CD4-positive, alpha-beta T cell treated with Interleukin-6 at 100 ng/mL for 8 hours (primary cell): ENCODE data around the gene RALB.

Source experiments
- DNase-seq: peaks from one replicate; pipeline ENCODE4 v3.0.0-alpha.2; 2020; ENCODE audit warnings: mixed read lengths, low spot score

The RALB gene

GRCh38 chr2:120252225-120253020, at the start of gene RALB:
Gene RALB, plus strand, starts transcription at chr2:120252852. Its CDS starts 25,813 bp downstream, at chr2:120278665.
- peak; percentile 98 for DNase-seq

GRCh38 chr2:120203251-120204021, 49.2 kb upstream of the RALB start:
- DNase-seq, result no peak

- DNase-seq, result no peak
Measured at GRCh38 chr2:120204022-120204405, 48.6 kb upstream of the RALB start.

- no peak for DNase-seq
Measured at GRCh38 chr2:120204417-120204816, 48.2 kb upstream of the RALB start.

GRCh38 chr2:120204945-120205670, 47.5 kb upstream of the RALB start:
- DNase-seq, result no peak

- no peak for DNase-seq
Measured at GRCh38 chr2:120206022-120206581, 46.5 kb upstream of the RALB start.

- DNase-seq, result no peak
Measured at GRCh38 chr2:120208381-120209353, 44.0 kb upstream of the RALB start.

- no peak for DNase-seq
Measured at GRCh38 chr2:120209427-120210269, 43.0 kb upstream of the RALB start.

GRCh38 chr2:120210270-120210693, 42.4 kb upstream of the RALB start:
- DNase-seq, result peak; percentile 16

GRCh38 chr2:120218181-120218580, 34.5 kb upstream of the RALB start:
- DNase-seq, result no peak

GRCh38 chr2:120219291-120219690, 33.4 kb upstream of the RALB start:
- no peak for DNase-seq

- no peak for DNase-seq
Measured at GRCh38 chr2:120219766-120220165, 32.9 kb upstream of the RALB start.

GRCh38 chr2:120220756-120221155, 31.9 kb upstream of the RALB start:
- no peak for DNase-seq

GRCh38 chr2:120221616-120222015, 31.0 kb upstream of the RALB start:
- no peak for DNase-seq

- no peak for DNase-seq
Measured at GRCh38 chr2:120222186-120223033, 30.2 kb upstream of the RALB start.

- DNase-seq, result peak; percentile 87
Measured at GRCh38 chr2:120223034-120223912, 29.4 kb upstream of the RALB start, which contains the start of gene TMEM185B. Gene TMEM185B, minus strand, starts transcription at chr2:120223400. Its CDS starts 424 bp downstream, at chr2:120222976.

GRCh38 chr2:120224256-120224655, 28.4 kb upstream of the RALB start:
- DNase-seq, result no peak
